Superior temporal gyrus (tissue), 1 donor: Measurements from ENCODE around the gene SC5D.

Experiments
- DNase-seq: peaks from one replicate; pipeline ENCODE4 v3.0.0-alpha.2; 2016; ENCODE audit errors: extremely low spot score

The SC5D gene

GRCh38 chr11:121292495-121293287, at the start of gene SC5D:
Gene SC5D (plus strand): TSS chr11:121292771. CDS start chr11:121303376, 10,605 bp downstream.
- DNase-seq = peak; percentile 96

- DNase-seq = no peak
These were observed 47.7 kb upstream of the SC5D start for GRCh38 chr11:121244884-121245283.

- DNase-seq = no peak
These were observed 46.4 kb upstream of the SC5D start for GRCh38 chr11:121246021-121246768.

DNA sequence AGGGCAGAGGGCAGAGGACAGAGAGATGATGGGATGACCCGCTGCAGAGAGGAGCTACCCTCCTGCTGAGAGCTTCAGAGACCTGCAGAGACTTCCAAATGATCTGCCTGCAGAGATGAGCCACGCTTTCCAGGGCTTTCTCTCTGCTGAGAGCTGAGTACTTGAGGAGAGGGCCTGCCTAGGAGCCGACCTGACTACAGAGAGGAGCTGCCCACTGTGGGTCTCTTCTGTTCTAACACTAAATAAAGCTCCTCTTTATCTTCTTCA, 45.9 kb upstream of the SC5D start:
- no peak for DNase-seq

DNA sequence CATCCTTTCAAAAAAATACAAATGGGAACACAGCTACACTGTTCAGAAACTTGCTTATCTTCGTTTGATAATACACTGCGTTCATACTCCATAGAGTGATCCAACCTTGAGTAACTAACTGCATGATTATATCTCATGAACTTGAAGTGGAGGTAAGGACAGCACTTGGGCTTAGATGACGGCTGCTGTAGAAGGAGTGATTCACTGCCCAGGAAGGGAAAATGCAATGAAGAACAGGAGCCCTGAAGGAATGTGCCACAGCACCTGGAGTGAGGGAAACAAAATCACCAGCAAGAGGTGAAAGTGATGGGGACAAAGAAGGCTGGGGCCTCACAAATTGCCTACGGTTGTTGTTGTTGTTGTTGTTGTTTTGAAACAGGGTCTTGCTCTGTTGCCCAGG, 44.1 kb upstream of the SC5D start:
- DNase-seq = no peak

- DNase-seq = peak; percentile 85
These were observed 43.4 kb upstream of the SC5D start for GRCh38 chr11:121249039-121249663.

DNA sequence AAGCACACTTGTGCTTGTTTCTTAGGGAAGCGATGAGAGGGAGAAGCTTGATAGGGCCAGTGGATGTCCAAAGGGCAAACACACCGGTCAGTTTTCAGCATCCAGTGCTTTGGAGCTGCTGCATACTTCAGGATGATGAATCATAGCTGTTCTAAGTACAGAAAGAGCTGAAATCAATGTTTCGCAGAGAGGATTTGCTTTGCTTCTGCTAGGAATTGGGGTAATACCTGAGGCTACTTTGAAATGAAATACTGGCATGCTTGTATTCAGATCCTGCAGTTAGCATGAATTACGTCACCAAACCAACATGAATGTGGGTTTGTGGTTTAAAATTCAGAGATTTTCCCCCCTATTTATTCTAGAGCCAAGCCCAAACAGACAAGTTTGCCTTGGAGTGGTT, 41.7 kb upstream of the SC5D start:
- no peak for DNase-seq

DNA sequence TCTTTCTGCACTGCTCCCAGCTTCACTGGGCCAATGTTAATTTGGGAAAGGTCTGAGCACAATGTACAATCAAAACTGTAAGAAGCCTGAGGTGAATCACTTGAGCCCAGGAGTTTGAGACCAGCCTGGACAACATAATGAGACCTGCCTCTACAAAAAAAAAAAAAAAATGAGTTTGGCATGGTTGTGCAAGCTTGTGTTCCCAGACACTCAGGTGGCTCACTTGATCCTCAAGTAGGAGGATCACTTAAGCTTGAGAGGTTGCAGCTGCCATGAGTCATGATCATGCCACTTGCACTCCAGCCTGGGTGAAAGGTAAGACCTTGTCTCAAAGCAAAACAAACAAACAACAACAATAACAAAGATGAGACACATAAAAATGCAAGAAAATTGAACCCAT, 38.6 kb upstream of the SC5D start:
- no peak for DNase-seq

DNA sequence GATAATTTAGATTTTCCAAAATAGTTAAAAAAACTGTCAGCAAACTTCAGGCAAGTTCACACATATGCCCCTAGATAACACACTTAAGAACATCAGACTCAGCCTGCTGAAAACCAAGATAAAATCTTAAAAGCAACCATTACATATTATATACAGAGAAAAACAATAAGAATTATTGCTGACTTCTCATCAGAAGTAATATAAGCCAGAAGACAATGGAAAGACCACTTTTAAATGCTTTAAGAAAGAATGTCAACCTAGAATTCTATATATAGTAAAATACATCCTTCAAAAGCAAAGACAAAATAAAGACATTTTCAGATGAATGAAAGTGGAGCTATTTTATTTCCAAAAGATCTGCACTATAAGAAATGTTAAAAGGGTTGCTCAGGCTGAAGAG, 37.8 kb upstream of the SC5D start:
- no peak for DNase-seq

DNA sequence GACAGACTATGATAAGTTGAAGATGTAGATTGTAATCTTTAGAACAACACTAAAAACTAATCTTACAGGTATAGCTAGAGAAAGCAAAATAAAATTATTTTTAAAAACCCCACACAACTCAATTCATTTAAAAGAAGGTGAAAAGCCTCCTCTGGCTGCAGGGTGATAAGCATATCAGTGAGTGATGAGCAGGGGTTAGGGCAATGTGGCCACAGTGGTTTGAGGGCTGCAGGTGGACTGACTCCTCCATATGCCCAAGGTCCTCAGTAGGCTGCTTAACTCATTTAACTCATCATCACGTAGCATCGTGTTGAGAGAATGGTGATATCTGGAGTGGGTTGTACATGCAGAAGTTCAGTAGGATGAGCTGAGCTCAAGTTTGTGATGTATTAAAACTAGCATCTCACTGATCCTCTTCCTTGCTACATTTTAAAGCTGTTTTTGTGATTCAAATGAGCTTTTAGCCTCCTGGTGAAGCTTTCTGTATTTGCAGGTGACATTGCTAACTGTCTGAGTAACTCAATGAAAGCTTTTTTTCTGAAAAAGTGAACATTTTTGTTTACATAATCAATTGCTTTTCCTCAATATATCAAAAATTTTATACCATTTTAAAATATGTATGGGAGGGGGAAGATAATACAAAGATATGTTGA, 37.0 kb upstream of the SC5D start:
- no peak for DNase-seq

DNA sequence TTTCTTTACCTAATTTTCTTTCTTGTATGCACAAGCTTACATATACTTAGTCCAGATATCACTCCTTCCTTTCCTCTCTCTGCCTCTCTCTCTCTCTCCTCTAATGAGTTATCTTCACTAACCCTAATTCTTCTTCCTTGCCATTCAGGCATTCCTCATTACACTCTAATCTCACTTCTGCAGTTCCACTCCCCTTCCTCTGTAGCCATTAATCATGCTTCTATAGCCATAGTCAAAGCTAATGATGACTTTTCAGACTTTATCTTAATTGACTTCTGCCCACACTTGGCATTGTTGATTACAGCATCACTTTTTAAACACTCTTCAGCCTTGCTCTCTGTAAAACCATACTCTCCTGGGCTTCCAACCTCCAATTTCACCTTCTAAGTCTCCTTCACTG, 35.3 kb upstream of the SC5D start:
- DNase-seq = no peak

GRCh38 chr11:121257976-121258375, 34.6 kb upstream of the SC5D start:
- DNase-seq = no peak

DNA sequence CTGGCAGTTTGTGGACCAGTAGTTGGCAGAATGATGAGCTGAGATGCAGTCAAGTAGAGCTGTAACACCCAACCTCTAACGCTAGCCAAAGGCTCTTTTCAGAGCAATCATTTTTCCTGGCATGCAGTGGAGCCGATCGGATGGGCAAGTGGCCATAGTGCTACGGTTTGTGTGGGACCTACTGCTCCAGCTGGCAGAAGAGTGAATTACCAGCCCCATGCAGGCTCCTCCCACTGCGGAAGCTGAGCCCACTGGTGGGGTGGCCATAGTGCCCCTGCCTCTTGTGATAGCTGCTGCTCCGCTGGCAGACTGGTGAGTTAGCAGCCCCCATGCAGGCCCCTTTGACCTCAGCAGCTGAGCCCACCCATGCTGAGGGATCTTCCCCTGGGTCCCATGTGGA, 27.0 kb upstream of the SC5D start:
- no peak for DNase-seq

DNA sequence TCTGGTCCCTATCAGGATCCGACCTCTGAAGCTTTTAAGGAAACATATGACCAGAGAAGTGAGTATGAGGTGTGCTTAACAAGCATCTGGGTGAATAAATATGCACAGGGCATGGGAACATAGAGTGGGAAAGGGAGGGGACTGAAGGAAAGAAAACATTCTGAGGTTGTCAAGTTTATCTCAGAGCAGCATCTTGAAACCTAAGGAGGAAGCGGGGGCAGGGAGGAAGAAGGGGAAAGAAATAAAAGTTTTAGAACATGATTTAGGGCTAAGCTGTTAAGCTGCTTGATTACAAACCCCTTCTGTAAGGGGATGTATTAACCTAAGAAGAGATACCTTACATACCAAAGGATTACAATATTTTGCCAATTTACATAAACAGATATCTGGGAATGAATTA, 24.0 kb upstream of the SC5D start:
- no peak for DNase-seq

- DNase-seq = peak; percentile 53
These were observed 22.4 kb upstream of the SC5D start for GRCh38 chr11:121270001-121270678.

GRCh38 chr11:121274332-121274991, 18.1 kb upstream of the SC5D start:
- DNase-seq = no peak

DNA sequence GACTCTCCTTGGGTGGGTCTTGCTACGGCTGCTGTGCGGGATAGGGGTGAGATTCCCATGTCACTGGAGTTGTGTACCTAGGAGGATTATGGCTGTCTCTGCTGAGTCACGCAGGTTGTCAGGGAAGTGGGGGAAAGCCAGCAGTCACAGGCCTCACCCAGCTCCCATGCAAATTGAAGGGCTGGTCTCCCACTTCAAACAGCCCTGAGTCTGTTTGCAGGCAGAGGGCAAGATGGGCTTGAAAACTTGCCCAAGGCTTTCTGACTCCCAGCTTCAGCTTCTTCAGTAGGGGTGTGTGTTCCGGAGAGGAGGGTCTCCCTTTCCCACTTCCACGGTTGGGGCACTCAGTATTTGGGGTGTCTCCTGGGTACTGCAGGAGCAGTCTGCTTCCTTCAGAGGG, 10.9 kb upstream of the SC5D start:
- DNase-seq = no peak

DNA sequence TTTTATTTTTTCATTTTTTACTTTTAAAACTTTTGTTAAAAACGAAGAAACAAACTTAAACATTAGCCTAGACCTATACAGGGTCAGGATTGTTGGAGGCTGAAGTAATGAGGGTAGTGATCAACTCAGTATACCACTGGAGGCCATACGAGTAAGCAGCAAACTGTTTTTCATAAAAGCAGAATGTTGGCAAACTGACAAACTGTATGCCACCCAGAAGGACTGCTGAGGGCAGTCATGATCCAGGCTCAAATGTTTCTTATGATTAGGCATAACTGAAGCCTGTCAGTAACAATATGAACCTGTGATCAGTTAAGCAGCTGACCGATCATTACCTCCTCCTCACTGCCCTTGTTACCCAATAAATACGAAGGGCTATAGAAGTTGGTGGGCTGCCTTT, 10.2 kb upstream of the SC5D start:
- no peak for DNase-seq

DNA sequence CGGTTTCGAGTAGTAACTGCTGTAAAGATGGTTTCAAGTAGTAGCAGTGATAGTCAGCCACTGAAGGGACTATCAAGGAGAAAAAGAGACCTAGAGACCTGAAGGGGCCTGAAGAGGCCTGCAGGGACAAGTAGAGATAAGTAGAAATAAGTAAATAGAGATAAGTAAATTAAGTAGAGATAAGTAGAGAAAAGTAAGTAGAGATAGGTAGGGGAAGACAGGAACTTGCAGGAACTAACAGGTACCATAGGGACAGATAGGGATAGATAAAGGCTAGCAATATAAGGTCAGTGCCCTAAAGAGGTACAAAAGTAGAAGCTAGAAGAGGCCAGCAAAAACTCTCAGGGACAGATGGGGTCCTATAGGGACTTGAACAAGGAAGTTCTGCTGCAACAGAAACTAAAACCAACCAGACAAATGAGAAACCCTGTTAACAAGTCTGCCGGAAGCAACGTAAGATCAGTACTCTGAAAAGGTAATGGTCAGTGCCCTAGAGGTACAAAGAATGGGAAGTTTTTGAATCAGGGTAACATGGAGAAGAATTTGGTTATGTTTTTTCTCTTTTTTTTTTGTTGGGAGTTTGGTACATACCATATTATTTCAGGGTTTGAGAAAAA, 9.6 kb upstream of the SC5D start:
- DNase-seq = no peak

DNA sequence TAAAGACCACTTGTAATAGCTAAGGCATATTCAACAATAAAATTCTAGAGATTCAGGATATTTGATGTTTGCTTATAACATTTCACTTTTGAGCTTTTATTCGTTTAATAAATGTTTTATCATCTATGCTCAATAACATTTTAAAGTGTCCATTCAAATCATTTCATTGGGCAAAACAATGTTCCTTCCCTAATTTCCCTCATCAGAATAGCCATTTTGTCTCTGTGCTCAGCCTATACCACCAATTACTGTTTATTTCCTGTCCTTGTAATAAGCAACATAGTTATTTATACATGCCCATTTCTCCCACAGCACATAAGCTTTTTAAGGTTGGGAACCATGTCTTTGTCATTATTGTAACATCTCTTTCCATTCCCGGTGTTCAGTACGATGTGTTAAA, 1.3 kb upstream of the SC5D start:
- DNase-seq = peak; percentile 22

- peak; percentile 68 for DNase-seq
These were observed 576 bp upstream of the SC5D start for GRCh38 chr11:121291896-121292494.
